Mucosa of descending colon (tissue), 3 donors: ENCODE data around the gene CCDC186. TPM values are rescaled to one million over a fixed set of nuclear protein-coding genes. Genes with fewer than 3 reads are reported as not detected.

Experiments
- ATAC-seq: fragments of 200-7000 bp; cut with Tn5 transposase; one replicate; pipeline ENCODE4 v1.9.1; 2020; ENCODE audit warnings: mild to moderate bottlenecking, moderate library complexity
- DNase-seq, 3 donors: peaks; one replicate each; pipeline ENCODE4 v3.0.0-alpha.2; 2020
- H3K36me3 ChIP-seq: fragments of 200-600 bp; one replicate; pipeline ENCODE4 v1.8.0; 2021; ENCODE audit warnings: low read depth, mild to moderate bottlenecking
- H3K4me1 ChIP-seq: fragments of 200-600 bp; one replicate; pipeline ENCODE4 v1.8.0; 2021; ENCODE audit warnings: low read depth, mild to moderate bottlenecking
- H3K4me3 ChIP-seq: fragments of 200-600 bp; one replicate; pipeline ENCODE4 v1.8.0; 2021; ENCODE audit warnings: mild to moderate bottlenecking
- H3K9me3 ChIP-seq: fragments of 200-600 bp; one replicate; pipeline ENCODE4 v1.8.0; 2021; ENCODE audit warnings: mild to moderate bottlenecking
- intact Hi-C, 2 donors: fragments of 100-400 bp; cut with DNase I in 1 of 2; cut with micrococcal nuclease in 1 of 2; formaldehyde crosslinking; loops; one replicate each; pipeline versions ENCODE4 v1.11.0 to v1.11.1; 2022; cut with DNase I, micrococcal nuclease
- total RNA-seq, 3 donors: library from RNA; stranded (reverse); fragmentation: NEBNext Ultra II Directional in 2 of 3; extraction: Animal tissue kit (Norgen Biotek cat#: 25700) in 2 of 3; gene quantifications; one replicate each; pipeline versions ENCODE4 v1.2.1 to v1.2.4, GENCODE V29; 2021 to 2023
- TF ChIP-seq, protein P1 (sequence below): fragments of 200-600 bp; IDR thresholded peaks from one replicate; pipeline ENCODE4 v1.8.0; 2022; ENCODE audit warnings: antibody characterized with exemption, mild to moderate bottlenecking
- donor health status: DM: no; HTN: no; CAD: no; lungs with moderate emphysema.
- donor health status: DM: no; HTN: no; CAD: no.
- donor health status: DM: no; HTN: yes; CAD: no.

Gene CCDC186
- total RNA-seq, 3 donors from 2014 or later: 36.4 to 54.8 (median 53.6) TPM

DNA sequence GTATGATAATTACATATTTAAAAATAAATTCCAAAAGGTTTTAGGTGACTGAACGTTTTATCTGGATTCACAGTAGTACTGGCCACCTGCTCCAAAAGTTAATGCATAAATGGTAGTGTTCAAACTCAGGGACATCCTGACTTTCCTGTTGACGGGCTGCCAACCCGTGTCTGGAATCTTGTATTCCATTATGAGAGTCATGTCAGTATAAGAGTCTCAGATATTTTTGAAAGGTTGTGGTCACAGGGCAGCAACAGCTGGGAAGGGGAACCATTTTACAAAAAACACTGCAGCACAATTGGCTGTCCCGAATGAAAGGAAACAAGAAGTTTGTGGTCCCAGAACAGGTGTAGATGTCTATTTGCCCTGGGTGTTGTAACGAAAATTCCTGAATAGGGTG lies 8.0 kb upstream of the CCDC186 start:
- peak; percentile 46 to 73 (median 65) for DNase-seq
- no peaks in the 10 kb centered on the region for H3K9me3 ChIP-seq
- H3K4me3 ChIP-seq: no peak overlapping the region
- H3K4me1 ChIP-seq: peaks cover 7% of the 10 kb centered on the region
- TF ChIP-seq, protein P1, sequence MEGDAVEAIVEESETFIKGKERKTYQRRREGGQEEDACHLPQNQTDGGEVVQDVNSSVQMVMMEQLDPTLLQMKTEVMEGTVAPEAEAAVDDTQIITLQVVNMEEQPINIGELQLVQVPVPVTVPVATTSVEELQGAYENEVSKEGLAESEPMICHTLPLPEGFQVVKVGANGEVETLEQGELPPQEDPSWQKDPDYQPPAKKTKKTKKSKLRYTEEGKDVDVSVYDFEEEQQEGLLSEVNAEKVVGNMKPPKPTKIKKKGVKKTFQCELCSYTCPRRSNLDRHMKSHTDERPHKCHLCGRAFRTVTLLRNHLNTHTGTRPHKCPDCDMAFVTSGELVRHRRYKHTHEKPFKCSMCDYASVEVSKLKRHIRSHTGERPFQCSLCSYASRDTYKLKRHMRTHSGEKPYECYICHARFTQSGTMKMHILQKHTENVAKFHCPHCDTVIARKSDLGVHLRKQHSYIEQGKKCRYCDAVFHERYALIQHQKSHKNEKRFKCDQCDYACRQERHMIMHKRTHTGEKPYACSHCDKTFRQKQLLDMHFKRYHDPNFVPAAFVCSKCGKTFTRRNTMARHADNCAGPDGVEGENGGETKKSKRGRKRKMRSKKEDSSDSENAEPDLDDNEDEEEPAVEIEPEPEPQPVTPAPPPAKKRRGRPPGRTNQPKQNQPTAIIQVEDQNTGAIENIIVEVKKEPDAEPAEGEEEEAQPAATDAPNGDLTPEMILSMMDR: no peak
- intact Hi-C loops: no loop called here
- peak; percentile 90 for ATAC-seq
- H3K36me3 ChIP-seq: no peaks in the 10 kb centered on the region

DNA sequence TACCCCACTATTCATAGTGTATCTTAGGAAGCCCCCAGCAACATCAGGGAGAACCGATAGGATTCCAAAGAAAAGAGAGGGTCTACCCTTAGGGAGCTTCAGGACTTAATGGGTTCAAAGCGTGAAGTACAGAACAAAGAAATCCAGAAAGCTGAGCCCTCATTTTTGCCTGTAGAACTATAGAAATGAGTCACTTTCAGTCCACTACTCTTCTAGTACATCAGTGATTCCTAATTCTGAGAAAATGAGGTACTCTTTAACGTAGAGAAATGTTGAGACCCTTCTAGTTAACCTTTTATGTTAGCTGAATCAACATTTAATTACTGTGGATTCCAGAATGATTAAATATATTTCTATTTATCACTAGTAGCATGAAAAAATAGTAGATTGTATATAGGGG lies 6.9 kb upstream of the CCDC186 start:
- ATAC-seq: no peak
- H3K4me3 ChIP-seq: no peak overlapping the region
- TF ChIP-seq, protein P1: no peak
- no peak for DNase-seq
- H3K9me3 ChIP-seq: no peaks in the 10 kb centered on the region
- H3K36me3 ChIP-seq: no peaks in the 10 kb centered on the region
- intact Hi-C loops: no loop called here
- peaks cover 7% of the 10 kb centered on the region for H3K4me1 ChIP-seq

DNA sequence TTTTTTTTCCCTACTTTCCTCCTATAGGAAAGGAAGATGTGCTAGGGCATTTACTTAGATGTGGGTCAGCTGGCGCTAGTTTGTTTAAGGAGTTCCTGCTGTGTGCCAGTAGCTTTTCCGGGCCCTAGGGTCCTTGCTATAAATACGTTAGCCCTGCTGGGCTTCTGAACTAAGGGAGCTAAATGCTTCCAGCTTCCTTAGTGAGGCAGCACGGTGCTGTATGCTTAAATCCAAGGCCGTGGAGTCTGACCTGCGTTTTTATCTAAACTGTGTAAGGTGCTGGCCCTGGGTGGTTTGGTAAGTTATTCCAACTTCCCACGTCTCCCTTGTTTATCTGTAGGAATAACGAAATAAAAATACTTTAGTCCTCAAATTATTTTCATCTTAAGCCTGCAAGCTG lies 5.7 kb upstream of the CCDC186 start:
- TF ChIP-seq, protein P1: no peak
- H3K4me1 ChIP-seq: peaks cover 17% of the 10 kb centered on the region
- no peaks in the 10 kb centered on the region for H3K36me3 ChIP-seq
- H3K9me3 ChIP-seq: no peaks in the 10 kb centered on the region
- no peak overlapping the region for H3K4me3 ChIP-seq
- ATAC-seq: no peak
- no peak for DNase-seq
- intact Hi-C loops: no loop called here

DNA sequence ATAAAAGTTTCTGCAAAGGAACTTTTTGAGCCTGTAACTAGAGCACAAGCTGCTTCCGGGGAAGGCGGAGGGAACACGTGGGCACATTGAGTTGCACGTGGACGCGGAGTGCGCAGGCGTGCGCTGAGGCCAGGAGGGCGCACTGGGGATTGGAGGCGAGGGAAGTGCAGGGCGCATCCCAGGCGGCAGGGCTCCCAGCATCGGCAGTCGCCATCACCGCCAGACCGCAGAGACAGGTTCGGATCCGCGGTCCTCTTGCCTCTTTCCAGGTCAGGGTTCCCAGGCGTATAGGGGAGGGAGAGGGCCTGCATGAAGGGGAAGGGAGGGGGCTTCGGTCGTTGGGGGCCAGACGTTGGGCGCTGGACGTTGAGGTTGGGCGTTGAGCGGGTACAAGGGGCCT lies 5.1 kb upstream of the CCDC186 start, which contains the start of gene TDRD1:
Gene TDRD1, plus strand, starts transcription at position 206 of the 400 bp plus-strand sequence. CDS start 8,479 bp downstream, outside the sequence.
- Histone ChIP-seq H3K9me3 (no peaks in the 10 kb centered on the region), H3K4me1 (peaks cover 17% of the 10 kb centered on the region), H3K4me3 (no peak within 1 kb of the TSS), H3K36me3 (no peaks in the 10 kb centered on the region)
- TF ChIP-seq, protein P1: no peak
- intact Hi-C loops: no loop called here
- DNase-seq (peak in 1 of 3 donors; percentile 35), ATAC-seq (no peak)

DNA sequence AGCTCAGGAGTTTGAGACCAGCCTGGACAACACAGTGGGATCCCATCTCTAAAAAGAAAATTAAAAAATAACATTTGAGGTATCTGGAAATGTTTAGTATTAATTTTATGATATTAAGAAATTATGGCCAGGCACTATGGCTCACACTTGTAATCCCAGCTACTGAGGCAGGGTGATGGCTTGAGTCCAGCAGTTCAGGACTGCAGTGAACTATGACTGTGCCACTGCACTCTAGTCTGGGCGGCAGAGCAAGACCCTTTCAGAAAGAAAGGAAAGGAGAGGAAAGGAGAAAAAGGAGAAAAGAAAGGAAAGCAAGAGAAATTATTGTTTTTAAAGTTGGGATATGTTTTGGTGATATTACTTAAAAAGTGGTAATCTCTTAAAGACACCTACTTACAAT lies 2.5 kb upstream of the CCDC186 start:
- peaks cover 10% of the 10 kb centered on the region for H3K4me1 ChIP-seq
- H3K36me3 ChIP-seq: no peaks in the 10 kb centered on the region
- H3K4me3 ChIP-seq: no peak overlapping the region
- TF ChIP-seq, protein P1: no peak
- DNase-seq: no peak
- H3K9me3 ChIP-seq: no peaks in the 10 kb centered on the region
- no peak for ATAC-seq
- intact Hi-C loops: no loop called here

DNA sequence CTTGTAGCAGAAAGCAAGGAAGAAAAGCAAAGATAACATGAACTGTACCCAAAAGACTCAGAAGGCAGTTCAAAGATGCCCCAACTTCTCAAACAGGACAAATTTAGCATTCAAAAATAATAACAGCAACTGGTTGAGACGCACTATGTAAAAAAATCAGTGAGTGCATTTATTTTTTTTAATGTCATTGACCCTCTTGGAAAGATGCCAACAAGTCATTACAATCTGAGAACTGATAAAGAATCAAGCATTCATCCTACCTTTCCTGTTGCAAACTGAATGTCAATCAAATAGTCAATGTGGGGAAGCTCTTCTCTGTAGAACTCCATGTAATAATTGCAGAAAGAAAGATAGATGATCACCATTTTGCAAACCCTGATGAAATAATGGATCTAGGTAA lies 1.7 kb upstream of the CCDC186 start:
- DNase-seq: no peak

More for the DNA sequence above, 1.7 kb upstream of the CCDC186 start:
- intact Hi-C loops: no loop called here
- H3K4me1 ChIP-seq: peaks cover 10% of the 10 kb centered on the region
- H3K36me3 ChIP-seq: no peaks in the 10 kb centered on the region
- ATAC-seq: no peak
- TF ChIP-seq, protein P1: no peak
- no peaks in the 10 kb centered on the region for H3K9me3 ChIP-seq
- H3K4me3 ChIP-seq: no peak overlapping the region
